Fibroblast of skin of left biceps (primary cell): ENCODE data around the gene ARIH2.

ENCODE experiments used
- DNase-seq, 2 experiments: peaks; one replicate each; pipeline ENCODE4 v3.0.0-alpha.2; 2013; ENCODE audit warnings: low read depth in 2 of 2

The ARIH2 gene

GRCh38 chr3:49020330-49021212 lies 101.9 kb downstream of the ARIH2 start:
- DNase-seq, result no peak

GRCh38 chr3:49021213-49021812 lies 102.7 kb downstream of the ARIH2 start:
- DNase-seq, result peak; percentile 91 to 93

- peak; percentile 71 to 74 for DNase-seq
Measured at GRCh38 chr3:49021813-49022687, 103.4 kb downstream of the ARIH2 start, which contains the start of gene NDUFAF3. NDUFAF3 (plus strand) TSS chr3:49022121; CDS start chr3:49022145, 24 bp downstream.

- no peak for DNase-seq
Measured at GRCh38 chr3:49022688-49023171, 104.1 kb downstream of the ARIH2 start.

GRCh38 chr3:49023775-49024174 lies 105.1 kb downstream of the ARIH2 start:
- DNase-seq, result no peak

GRCh38 chr3:49024449-49024848 lies 105.8 kb downstream of the ARIH2 start:
- no peak for DNase-seq

- no peak for DNase-seq
Measured at GRCh38 chr3:49025005-49025792, 106.6 kb downstream of the ARIH2 start.

GRCh38 chr3:49025793-49026520 lies 107.3 kb downstream of the ARIH2 start:
- no peak for DNase-seq

GRCh38 chr3:49026536-49026935 lies 107.9 kb downstream of the ARIH2 start:
- DNase-seq, result no peak

GRCh38 chr3:49027634-49028033 lies 109.0 kb downstream of the ARIH2 start:
- no peak for DNase-seq

GRCh38 chr3:49028298-49028672 lies 109.6 kb downstream of the ARIH2 start:
- no peak for DNase-seq

GRCh38 chr3:49028673-49029562 lies 110.3 kb downstream of the ARIH2 start, which contains the start of gene IMPDH2:
IMPDH2 (minus strand) TSS chr3:49029398; CDS start chr3:49029350, 48 bp downstream.
- DNase-seq, result peak; percentile 73 to 78

- DNase-seq, result no peak
Measured at GRCh38 chr3:49029563-49029884, 110.9 kb downstream of the ARIH2 start.

- no peak for DNase-seq
Measured at GRCh38 chr3:49030321-49030720, 111.7 kb downstream of the ARIH2 start.

GRCh38 chr3:49032646-49033304 lies 114.1 kb downstream of the ARIH2 start:
- no peak for DNase-seq

- DNase-seq, result no peak
Measured at GRCh38 chr3:49034650-49035049, 116.0 kb downstream of the ARIH2 start.

- no peak for DNase-seq
Measured at GRCh38 chr3:49035281-49035680, 116.6 kb downstream of the ARIH2 start.
